ENCODE measurements around the gene MLXIP.

The MLXIP gene

DNA sequence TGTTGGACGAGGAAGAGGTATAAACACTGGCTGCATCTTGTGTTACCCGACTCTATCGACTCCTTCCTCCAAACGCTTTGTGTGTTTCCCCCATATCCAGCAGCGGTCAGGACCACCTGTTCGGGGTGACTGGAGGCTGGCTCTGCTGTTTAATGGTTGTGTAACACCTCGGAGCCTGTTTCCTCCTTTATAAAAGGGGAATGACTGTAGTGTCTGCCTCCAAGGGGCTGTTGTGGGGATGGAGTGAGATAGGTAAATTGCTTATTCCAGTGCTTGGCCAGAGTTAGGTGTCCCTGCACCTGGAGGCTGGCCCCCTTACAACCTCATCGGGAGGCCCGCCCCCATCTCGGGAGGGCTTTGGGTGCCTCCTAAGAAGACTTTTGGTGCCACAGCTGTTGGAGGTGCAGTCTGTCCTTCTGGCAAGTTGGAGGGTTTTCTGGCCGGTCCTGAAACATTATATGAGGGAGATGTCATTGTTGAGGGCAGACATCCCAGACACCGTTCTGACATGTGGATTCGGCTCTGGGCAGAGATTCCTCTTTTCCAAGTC lies 1.1 kb downstream of the MLXIP start:
- no peak for DNase-seq

DNA sequence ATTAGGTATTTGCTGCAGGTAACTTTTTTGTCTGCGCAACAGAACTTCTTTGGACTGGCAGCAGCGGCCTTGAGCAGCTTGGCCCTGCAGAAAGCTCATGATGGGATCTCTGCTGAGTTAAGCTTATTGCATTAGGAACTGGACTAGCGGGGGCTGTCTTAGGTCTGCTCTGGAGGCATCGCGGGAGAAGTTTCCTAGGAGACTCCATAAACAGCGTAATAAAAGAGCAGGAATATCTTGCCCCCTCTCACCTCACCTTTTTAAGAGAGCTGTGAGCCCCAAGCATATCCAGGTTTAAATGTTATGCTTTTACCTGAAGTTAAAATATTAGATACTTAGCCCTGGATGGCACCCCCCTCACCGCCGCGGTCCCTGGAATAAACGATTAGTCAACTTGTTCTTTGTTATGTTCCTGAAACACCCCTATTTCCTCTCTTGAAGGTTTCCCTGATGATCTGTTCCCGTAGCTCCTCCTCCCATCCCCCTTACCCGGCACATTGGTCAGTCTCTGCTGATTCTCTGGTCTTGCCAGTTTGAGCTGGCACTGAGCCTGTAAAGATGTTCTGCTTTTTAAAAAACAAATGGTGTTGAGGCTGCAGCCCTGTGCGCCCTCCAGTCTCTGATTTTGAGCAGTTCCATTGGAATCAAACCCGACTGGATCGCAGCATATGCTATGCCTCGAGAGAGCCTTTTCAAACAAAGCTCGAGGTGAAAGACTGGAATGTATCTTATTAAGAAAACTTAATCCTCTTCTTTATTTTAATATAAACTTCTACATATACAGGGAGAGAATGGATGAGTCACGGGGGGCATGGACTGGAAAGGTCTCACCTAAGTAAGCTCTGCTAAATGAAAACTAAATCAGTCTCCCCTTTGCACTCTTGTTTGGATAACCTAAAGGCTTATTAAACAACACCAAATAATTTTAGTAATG lies 1.9 kb downstream of the MLXIP start:
- peak; percentile 41 for DNase-seq

DNA sequence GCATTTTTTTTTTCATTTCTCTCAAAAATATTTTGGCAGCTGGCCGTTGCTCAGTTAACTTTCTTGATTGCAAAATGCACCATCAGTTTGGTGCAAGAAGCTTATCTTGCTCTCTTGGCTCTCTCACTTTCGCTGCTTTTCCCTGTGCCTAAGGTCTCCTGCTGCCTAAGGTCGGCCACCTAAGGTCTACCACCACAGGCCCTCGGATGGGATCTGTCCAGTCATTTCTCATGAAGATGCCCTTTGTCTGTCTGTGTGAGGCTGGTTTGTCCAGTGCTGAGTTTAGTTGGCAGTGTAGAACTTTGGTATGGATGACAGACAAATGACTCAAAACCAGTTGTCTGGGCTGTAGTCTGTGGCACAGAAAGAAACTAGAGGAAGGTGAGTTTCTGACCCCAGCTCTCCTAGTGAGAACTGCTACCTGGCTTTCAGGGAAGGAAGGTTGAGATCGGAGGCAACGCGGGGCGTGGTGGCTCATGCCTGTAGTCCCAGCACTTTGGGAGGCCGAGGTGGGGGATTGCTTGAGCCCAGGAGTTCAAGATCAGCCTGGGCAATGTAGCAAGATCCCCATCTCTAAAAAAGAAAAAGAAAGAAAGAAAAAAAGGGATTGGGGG lies 2.6 kb downstream of the MLXIP start:
- DNase-seq = no peak

GRCh38 chr12:122081697-122082221 lies 3.2 kb downstream of the MLXIP start:
- DNase-seq = no peak

DNA sequence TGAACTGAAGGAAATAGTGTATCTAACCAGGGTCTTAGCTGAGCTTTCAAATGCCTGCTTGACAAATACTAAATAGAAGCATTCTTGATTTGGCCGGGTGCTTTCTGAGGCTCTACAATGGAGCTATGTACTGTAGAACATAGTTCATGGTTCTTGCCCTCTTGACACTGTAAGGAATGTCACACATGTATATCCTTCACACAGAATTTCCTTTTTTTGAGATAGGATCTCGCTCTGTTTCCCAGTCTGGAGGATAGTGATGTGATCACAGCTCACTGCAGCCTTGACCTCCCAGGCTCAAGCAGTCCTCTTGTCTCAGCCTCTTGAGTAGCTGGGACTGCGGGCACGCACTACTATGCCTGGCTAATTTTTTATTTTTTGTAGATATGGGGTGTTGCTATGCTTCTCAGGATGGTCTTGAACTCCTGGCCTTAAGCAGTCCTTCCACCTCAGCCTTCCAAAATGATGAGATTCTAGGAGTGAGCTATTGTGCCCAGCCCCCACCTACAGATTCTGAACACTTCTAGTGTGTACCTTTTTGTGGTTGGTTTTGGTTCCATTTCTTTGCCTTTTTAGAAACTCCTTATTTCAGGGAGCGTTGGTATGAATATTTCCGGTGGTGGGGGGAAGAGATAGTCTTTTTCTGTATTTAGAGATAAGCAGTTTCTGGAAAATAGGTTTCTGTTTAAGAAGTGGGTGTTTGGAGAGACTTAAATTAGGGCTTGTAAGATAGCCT lies 4.2 kb downstream of the MLXIP start:
- no peak for DNase-seq

DNA sequence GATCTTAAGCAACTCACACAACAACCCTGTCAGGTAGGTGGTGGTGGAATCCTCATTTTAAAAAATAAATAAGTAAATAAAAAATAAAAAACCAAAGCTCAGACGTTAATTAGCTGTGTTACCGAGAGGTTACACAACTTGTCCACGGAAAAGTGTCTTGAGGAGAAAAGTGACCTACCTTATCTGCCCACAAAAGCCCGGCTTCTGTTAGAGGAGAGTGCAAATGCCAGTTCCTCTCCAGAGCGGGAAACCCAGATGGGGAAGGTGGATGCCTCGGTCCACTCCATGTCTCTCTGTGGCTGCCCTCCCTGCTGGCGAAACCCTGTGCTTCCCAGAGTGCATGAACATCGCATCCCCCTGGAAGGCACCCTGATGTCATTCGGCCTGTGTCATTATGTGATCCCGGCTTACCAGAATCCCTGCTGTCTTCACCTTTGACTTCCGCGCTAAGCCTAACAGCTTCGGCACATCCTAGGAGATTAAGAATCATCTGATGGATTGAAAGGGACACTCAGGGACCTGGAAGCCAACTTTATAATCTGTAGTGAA lies 6.4 kb downstream of the MLXIP start:
- no peak for DNase-seq

DNA sequence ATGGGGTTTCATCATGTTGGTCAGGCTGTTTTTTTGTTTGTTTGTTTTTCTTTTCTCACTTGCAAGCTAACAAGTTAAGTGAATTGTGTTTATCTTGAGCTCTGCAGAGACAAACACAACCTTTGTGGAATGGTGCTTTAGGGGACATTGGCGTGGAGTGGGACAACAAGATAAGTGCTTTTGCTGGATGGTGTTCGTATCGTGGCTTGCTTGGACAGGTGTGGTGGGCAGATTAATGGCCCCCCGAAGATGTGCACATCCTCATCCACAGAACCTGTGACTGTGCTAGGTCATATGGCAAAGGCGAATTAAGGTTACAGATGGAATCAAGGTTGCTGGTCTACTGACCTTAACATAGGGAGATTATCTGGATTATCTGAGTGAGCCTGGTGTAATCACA lies 7.0 kb downstream of the MLXIP start:
- DNase-seq = no peak

DNA sequence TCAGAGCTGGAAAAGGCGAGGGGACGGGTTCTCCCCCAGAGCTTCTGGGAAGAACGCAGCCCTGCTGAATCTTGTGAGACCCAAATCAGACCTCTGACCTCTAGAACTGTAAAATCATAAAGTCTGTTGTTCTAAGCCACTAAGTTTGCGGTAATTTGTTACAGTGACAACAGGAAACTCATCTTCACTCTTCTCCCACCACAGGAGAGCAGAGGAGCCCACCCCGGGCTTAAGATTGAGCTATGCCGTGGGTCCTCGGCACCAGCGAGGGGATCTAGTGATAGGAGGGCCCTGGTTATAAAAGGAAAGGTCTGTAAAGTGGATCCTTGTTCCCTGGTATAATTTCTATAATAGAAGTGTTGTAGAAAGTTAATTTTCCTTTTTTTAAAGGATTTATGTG lies 7.6 kb downstream of the MLXIP start:
- no peak for DNase-seq

DNA sequence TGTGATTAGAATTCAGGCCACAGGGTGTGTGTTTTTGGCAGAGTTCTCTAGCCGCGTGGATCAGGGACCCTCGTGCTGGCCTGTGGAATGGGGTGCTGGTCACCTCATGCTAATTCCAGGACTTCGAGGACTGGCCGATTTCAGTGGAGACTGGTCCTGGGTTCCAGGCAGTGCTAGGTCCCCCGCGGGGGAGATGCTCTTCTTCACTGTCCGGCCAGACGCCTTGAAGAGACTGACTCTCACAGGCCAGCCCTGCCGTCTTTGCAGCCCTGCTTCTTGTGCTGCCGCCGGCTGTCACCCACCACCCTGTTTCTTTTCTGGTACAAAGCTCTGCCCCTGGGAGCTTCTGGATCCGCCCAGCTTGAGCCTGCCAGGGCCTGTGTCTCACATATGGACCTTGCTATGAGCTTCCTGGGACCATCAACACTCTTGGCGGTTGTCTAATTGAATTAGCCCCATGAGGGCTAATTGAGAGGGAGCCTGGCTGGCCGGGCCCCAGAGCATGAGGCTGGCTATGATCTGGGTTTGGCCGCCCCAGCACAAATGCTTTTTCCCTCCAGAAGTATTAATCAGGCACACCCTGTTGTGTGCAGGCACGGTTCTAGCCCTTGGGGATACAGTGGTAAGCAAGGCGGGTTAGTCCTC lies 8.2 kb downstream of the MLXIP start:
- DNase-seq = no peak

GRCh38 chr12:122087431-122088178 lies 9.0 kb downstream of the MLXIP start:
- DNase-seq = no peak

GRCh38 chr12:122088179-122088810 lies 9.7 kb downstream of the MLXIP start:
- no peak for DNase-seq

DNA sequence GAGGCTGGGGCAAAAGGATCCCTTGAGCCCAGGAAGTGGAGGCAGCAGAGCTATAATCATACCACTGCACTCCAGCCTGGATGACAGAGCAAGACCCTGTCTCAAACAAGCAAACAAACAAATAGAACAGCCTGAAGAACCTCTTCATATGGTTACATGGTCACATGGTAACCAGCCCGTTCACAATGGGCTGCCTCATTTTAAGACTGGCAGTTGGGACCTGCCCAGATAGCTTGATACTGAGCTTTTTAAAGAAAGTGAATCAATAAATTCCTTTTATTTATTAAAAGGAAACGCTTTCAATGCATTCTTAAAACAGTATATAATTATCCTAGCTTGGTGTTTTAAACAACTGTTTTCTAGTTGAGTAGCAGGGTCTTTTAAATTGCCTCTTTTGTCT lies 10.5 kb downstream of the MLXIP start:
- peak; percentile 9 for DNase-seq

- DNase-seq = no peak
Measured at GRCh38 chr12:122090759-122091515, 12.4 kb downstream of the MLXIP start.

DNA sequence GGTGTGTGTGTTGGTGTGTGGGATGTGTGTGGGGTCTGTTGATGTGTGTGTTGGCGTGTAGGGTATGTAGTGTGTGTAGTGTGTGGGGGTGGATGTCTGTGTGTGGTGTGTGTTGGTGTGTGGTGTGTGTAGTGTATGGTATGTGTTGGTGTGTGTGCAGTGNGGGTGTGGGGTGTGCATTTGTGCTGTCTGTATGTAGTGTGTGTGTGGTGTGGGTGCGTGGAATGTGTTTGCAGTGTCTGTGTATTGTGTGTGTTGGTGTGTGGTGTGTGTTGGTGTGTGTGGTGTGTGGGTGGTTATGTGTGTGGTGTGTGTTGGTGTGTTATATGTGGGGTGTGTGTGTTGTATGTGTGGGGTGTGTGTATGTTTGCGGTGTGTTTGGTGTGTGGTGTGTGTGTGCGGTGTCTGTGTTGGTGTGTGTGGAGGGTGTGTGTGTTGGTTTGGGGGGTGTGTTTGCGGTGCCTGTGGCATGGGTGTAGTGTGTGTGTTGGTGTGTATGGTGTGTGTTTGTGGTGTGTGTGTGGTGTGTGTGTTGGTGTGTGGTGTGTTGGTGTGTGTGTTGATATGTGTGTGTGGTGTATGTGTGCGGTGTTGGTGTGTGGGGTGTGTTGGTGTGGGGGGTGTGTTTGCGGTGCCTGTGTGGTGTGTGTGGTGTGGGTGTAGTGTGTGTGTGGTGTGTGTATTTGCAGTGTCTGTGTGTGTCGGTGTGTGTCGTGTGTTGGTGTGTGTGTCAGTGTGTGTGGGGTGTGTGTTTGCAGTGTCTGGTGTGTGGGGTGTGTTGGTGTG lies 14.7 kb downstream of the MLXIP start:
- no peak for DNase-seq

- no peak for DNase-seq
Measured at GRCh38 chr12:122094137-122094734, 15.7 kb downstream of the MLXIP start.

GRCh38 chr12:122094735-122095631 lies 16.4 kb downstream of the MLXIP start:
- DNase-seq = peak; percentile 23

GRCh38 chr12:122096014-122096413 lies 17.5 kb downstream of the MLXIP start:
- no peak for DNase-seq
